GM23248 (cell line): ENCODE results near the gene GPX3. TPM values are rescaled to one million over a fixed set of nuclear protein-coding genes. Genes with fewer than 3 reads are reported as not detected.
A peak's percentile ranks its signal among the peaks of the same experiment; 100 is the strongest.

Experiments
- DNase-seq: peaks from one replicate; pipeline ENCODE4 v3.0.0-alpha.2; 2015
- H2AFZ ChIP-seq: fragments of 200-600 bp; sonication (generic); 2 replicates; pipeline ENCODE4 v1.6.1; 2016; ENCODE audit warnings: antibody characterized with exemption
- H3F3A ChIP-seq: fragments of 200-600 bp; sonication (generic); 2 replicates; pipeline ENCODE4 v1.6.1; 2016; ENCODE audit warnings: mild to moderate bottlenecking, antibody characterized with exemption, mixed run types; ENCODE audit not compliant: insufficient read depth
- H3K27ac ChIP-seq: fragments of 200-600 bp; sonication (generic); 2 replicates; pipeline ENCODE4 v1.5.1; 2016; ENCODE audit warnings: mild to moderate bottlenecking
- H3K27me3 ChIP-seq: fragments of 200-600 bp; sonication (generic); replicated peaks from 2 replicates; pipeline ENCODE4 v1.6.1; 2016; ENCODE audit warnings: mild to moderate bottlenecking; ENCODE audit not compliant: insufficient read depth
- H3K36me3 ChIP-seq: fragments of 200-600 bp; sonication (generic); 2 replicates; pipeline ENCODE4 v1.6.1; 2016; ENCODE audit warnings: low read depth, mild to moderate bottlenecking
- H3K4me1 ChIP-seq: fragments of 200-600 bp; sonication (generic); 2 replicates; pipeline ENCODE4 v1.6.1; 2016; ENCODE audit warnings: mild to moderate bottlenecking; ENCODE audit not compliant: insufficient read depth
- H3K4me2 ChIP-seq: fragments of 200-600 bp; sonication (generic); one replicate; pipeline ENCODE4 v1.6.1; 2016; ENCODE audit warnings: mild to moderate bottlenecking; ENCODE audit not compliant: unreplicated experiment
- H3K4me3 ChIP-seq: fragments of 200-600 bp; sonication (generic); 2 replicates; pipeline ENCODE4 v1.5.1; 2016; ENCODE audit warnings: mild to moderate bottlenecking
- H3K79me2 ChIP-seq: fragments of 200-600 bp; sonication (generic); 2 replicates; pipeline ENCODE4 v1.6.1; 2016; ENCODE audit warnings: mild to moderate bottlenecking; ENCODE audit not compliant: insufficient read depth
- H3K9ac ChIP-seq: fragments of 200-600 bp; sonication (generic); 2 replicates; pipeline ENCODE4 v1.6.1; 2016; ENCODE audit warnings: mild to moderate bottlenecking
- H3K9me2 ChIP-seq: fragments of 200-600 bp; sonication (generic); 2 replicates; pipeline ENCODE4 v1.6.1; 2016; ENCODE audit warnings: mixed run types, mild to moderate bottlenecking, moderate library complexity; ENCODE audit not compliant: insufficient read depth
- H3K9me3 ChIP-seq: fragments of 200-600 bp; sonication (generic); one replicate; pipeline ENCODE4 v1.6.1; 2017; ENCODE audit warnings: low read depth
- H4K20me1 ChIP-seq: fragments of 200-600 bp; sonication (generic); 2 replicates; pipeline ENCODE4 v1.6.0; 2016; ENCODE audit not compliant: insufficient read depth
- EZH2 ChIP-seq: fragments of 200-600 bp; sonication (generic); IDR thresholded peaks from 2 replicates; pipeline ENCODE4 v1.6.1; 2018; ENCODE audit warnings: antibody characterized with exemption, mild to moderate bottlenecking; ENCODE audit not compliant: insufficient read depth, poor library complexity, severe bottlenecking
- EZH2phosphoT487 ChIP-seq: fragments of 200-600 bp; sonication (generic); IDR thresholded peaks from 2 replicates; pipeline ENCODE4 v1.6.1; 2018; ENCODE audit warnings: antibody characterized with exemption, moderate library complexity, mild to moderate bottlenecking, low read depth; ENCODE audit not compliant: insufficient read depth
- WGBS, 2 experiments: methylation state at CpG; one replicate each; pipeline ENCODE4 v1.1.6; 2015 to 2017; ENCODE audit warnings: low lambda C conversion rate in 2 of 2, low coverage in 1 of 2; ENCODE audit errors: missing lambda C conversion rate in 2 of 2; 5-methylcytosine and 5-hydroxymethylcytosine counted together
- in situ Hi-C: fragments of 300-500 bp; cut with MboI; formaldehyde crosslinking; loops from 2 replicates; pipeline ENCODE4 v1.15.0; 2020
- polyA plus RNA-seq: library from polyadenylated mRNA; unstranded; fragments of >200 nt; fragmentation: Nextera tagmentation; extraction: Ambion mirVana; gene quantifications from 2 replicates; pipeline ENCODE4 v1.2.1, GENCODE V29; 2016
- total RNA-seq: library from RNA; depleted of rRNA; stranded (reverse); fragments of >200 nt; shearing (Covaris generic); gene quantifications from 2 replicates; pipeline ENCODE4 v1.2.3, GENCODE V29; 2014

GPX3 gene
- total and polyA plus RNA-seq, 2 experiments from 2014 or later: 3.0 to 4.2 TPM

GRCh38 chr5:151058301-151058700 is 37.9 kb downstream of the GPX3 start:
- H3K9me3 ChIP-seq: no peaks in the 10 kb centered on the region
- peaks cover 25% of the 10 kb centered on the region; the same call in 1 of the 2 replicates for H3K79me2 ChIP-seq
- H3K36me3 ChIP-seq: peaks cover 19% of the 10 kb centered on the region; the same call in 1 of the 2 replicates
- no peak for DNase-seq
- H3K4me1 ChIP-seq: peaks cover 12% of the 10 kb centered on the region
- no peaks in the 10 kb centered on the region for H3K27me3 ChIP-seq
- H3K4me3 ChIP-seq: no peak overlapping the region
- in situ Hi-C loops: no loop called here
- no peak overlapping the region for H2AFZ ChIP-seq
- no peak for TF ChIP-seq EZH2phosphoT487
- no peak for TF ChIP-seq EZH2
- 77 to 83% methylated on average over 5 of the region's 5 CpGs for WGBS, 2 experiments
- H3K9me2 ChIP-seq: no peaks in the 10 kb centered on the region
- no peak overlapping the region for H3K27ac ChIP-seq
- 0 out of 2 replicates have a peak, but pooled peaks cover 6% of the 10 kb centered on the region for H3F3A ChIP-seq
- no peak overlapping the region for H3K9ac ChIP-seq
- no peaks in the 10 kb centered on the region for H4K20me1 ChIP-seq
- no peak overlapping the region for H3K4me2 ChIP-seq

GRCh38 chr5:151058891-151059489 is 38.6 kb downstream of the GPX3 start:
- Histone ChIP-seq H3K9ac (no peak overlapping the region), H3K4me3 (no peak overlapping the region), H3K79me2 (peaks cover 32% of the 10 kb centered on the region), H3K27me3 (no peaks in the 10 kb centered on the region), H3K4me2 (no peak overlapping the region), H3K4me1 (peaks cover 19% of the 10 kb centered on the region), H3K9me3 (no peaks in the 10 kb centered on the region), H4K20me1 (no peaks in the 10 kb centered on the region), H3F3A (0 out of 2 replicates have a peak, but pooled peaks cover 6% of the 10 kb centered on the region), H3K36me3 (peaks cover 19% of the 10 kb centered on the region; the same call in 1 of the 2 replicates), H3K9me2 (no peaks in the 10 kb centered on the region), H2AFZ (no peak overlapping the region), H3K27ac (no peak overlapping the region)
- no peak for DNase-seq
- TF ChIP-seq EZH2 (no peak), EZH2phosphoT487 (no peak)
- in situ Hi-C loops: no loop called here
- 93 to 97% methylated on average over 7 of the region's 7 CpGs for WGBS, 2 experiments

GRCh38 chr5:151060742-151061141 is 40.4 kb downstream of the GPX3 start:
- peaks cover 1% of the 10 kb centered on the region; the same call in 1 of the 2 replicates for H4K20me1 ChIP-seq
- TF ChIP-seq EZH2 (no peak), EZH2phosphoT487 (no peak)
- H2AFZ ChIP-seq: no peak overlapping the region
- H3K27me3 ChIP-seq: no peaks in the 10 kb centered on the region
- H3K36me3 ChIP-seq: peaks cover 19% of the 10 kb centered on the region; the same call in 1 of the 2 replicates
- no peaks in the 10 kb centered on the region for H3K9me2 ChIP-seq
- H3K79me2 ChIP-seq: peaks cover 49% of the 10 kb centered on the region
- H3K4me1 ChIP-seq: peaks cover 21% of the 10 kb centered on the region
- in situ Hi-C loops: no loop called here
- H3K9ac ChIP-seq: no peak overlapping the region
- no peak overlapping the region for H3K27ac ChIP-seq
- no peak overlapping the region for H3K4me3 ChIP-seq
- no peaks in the 10 kb centered on the region for H3K9me3 ChIP-seq
- H3K4me2 ChIP-seq: no peak overlapping the region
- no peaks in the 10 kb centered on the region for H3F3A ChIP-seq
- no peak for DNase-seq
- WGBS, 2 experiments: 67 to 75% methylated on average over 6 of the region's 6 CpGs

- Histone ChIP-seq H4K20me1 (peaks cover 4% of the 10 kb centered on the region), H3F3A (no peaks in the 10 kb centered on the region), H2AFZ (no peak overlapping the region), H3K9me2 (no peaks in the 10 kb centered on the region), H3K4me2 (peak overlapping the region; percentile 41), H3K79me2 (peaks cover 68% of the 10 kb centered on the region), H3K27me3 (no peaks in the 10 kb centered on the region), H3K4me3 (no peak overlapping the region), H3K27ac (peak overlapping the region; percentile 49), H3K9ac (0 out of 2 replicates have a peak overlapping the region, but pooled peaks have one; percentile 52), H3K9me3 (no peaks in the 10 kb centered on the region), H3K4me1 (peaks cover 21% of the 10 kb centered on the region), H3K36me3 (peaks cover 19% of the 10 kb centered on the region; the same call in 1 of the 2 replicates)
- TF ChIP-seq EZH2phosphoT487 (no peak), EZH2 (no peak)
- in situ Hi-C loops: no loop called here
- 92 to 97% methylated on average over 5 of the region's 5 CpGs for WGBS, 2 experiments
- no peak for DNase-seq
Observed at GRCh38 chr5:151062405-151063141, 42.2 kb downstream of the GPX3 start.
